GM19438 (cell line): Measurements from ENCODE around the gene FBXO7.

ENCODE experiments used
- ATAC-seq: cut with Tn5 transposase; IDR thresholded peaks from one replicate; pipeline ENCODE4 v1.9.1; 2021; ENCODE audit warnings: low read depth; ENCODE audit not compliant: unreplicated experiment

The FBXO7 gene

DNA sequence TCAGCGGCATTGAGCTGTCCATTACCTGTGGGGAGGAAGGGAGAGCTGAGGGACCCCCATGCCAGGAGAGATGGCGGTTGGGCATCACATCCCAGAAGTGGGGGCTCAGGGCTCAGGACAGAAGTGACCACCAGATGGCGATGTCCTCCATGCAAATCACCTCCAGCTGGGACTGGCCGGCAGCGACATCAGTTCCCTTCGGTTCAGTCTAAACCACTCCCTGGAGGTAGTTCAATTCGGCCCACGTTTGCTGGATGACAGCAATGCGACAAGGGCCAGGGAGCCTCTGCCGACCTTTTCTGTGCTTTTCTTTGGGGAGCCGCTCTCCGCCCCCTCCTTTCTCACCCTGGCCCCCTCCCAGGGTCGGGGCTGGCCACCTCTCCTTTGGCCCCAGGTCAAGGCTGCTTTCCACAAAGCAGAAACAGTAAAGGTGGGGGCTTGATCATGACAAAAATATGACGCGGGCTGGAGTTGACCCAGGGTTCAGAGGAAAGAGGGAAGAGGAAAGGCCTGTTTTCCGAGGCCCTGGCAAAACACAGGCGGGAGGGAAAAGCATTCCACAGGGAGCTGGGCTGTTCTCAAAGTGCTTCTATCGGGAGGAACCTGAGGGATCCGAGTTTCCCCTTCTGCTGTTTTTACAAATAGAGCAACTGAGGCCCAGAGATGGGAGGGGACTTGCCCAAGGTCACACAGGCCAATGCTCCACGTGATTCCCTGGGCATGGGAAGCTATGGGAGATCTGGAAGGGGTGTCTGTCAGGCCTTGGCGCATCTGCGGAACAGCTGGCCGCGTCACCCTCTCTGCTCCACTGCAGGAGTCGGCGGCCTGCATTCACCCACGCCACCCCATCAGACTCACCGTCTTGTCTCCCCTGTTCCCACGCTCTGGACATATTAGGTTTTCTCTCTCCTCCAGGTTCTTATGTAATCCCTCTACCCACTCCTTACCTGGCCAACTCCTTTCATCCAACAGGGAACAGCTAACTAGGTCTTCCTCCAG, 54.7 kb downstream of the FBXO7 start:
- ATAC-seq: no peak

DNA sequence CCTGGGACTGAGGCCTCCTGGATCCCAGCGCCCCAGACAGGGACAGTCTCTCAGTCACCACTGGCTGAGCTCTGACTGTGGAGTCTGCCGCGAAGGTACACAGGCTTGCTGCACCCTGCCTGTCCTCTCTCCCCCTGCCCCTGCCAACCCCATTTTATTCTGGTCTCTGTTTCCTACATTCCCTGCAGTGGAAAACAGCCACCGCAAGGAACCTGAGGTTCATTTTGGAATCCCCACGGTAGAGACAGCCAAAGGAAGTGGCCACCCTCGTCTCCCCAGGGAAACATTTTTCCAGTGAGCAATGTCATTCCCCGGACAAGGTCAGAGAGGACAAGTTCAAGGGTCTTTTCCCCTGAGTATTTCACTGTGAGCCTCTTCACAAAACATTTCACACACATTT, 56.6 kb downstream of the FBXO7 start:
- ATAC-seq: no peak

DNA sequence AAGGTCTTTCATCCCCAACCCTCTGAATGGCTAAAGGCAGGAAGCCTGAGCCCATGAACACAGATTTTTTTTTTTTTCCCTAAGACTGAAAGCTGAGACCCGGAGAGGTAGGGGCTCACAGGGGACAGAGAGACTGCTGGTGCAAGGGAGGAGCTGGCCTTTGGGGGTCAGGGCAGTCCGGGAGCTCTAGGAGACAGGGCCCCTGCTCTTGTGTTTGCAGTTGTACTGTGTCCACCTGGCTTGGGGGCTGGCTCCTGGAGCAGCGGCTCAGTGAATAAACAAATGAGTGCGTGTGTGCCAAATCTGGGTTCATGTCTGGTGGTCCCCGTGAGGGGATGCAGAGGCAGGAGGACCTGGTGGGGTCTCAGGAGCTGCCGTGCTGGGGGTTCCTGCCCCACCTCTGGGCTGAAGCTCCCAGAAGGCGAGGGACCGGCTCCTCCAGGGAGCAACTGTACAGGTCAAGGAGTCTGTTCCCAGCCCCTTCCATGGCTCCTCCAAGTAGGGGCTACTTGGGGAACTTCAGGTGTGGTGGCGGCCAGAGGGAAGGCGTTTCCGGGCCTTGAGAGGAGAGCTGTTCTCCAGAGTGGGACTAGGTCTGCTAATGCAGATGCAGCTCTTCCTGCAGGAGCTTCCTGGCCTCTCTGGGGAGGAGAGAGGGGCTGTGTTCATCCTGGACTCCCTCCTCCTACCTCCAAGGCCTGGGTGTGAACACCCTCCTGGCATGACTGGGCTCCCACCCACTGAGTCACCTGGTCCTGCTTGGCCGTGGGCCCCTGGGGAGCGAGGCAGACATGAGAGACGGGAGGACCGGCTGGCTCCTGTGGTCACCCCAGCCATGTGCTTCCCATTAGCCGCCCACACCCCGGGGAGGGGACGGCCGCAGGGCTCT, 57.6 kb downstream of the FBXO7 start:
- no peak for ATAC-seq

DNA sequence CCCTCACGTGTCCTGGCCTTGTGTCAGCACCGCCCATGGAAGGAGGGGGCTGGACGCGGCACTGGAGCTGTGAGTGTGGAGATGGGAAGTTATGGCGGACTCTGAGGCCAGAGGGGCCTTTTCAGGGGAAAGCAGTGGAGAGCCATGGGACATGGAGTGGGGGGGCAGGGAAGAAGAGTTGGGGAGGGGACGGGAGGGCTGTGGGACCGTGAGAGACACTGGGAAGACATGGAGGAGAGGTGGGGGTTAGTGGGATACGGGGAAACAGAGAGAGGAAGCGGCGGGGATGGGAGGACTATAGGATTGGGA, 58.2 kb downstream of the FBXO7 start:
- no peak for ATAC-seq

DNA sequence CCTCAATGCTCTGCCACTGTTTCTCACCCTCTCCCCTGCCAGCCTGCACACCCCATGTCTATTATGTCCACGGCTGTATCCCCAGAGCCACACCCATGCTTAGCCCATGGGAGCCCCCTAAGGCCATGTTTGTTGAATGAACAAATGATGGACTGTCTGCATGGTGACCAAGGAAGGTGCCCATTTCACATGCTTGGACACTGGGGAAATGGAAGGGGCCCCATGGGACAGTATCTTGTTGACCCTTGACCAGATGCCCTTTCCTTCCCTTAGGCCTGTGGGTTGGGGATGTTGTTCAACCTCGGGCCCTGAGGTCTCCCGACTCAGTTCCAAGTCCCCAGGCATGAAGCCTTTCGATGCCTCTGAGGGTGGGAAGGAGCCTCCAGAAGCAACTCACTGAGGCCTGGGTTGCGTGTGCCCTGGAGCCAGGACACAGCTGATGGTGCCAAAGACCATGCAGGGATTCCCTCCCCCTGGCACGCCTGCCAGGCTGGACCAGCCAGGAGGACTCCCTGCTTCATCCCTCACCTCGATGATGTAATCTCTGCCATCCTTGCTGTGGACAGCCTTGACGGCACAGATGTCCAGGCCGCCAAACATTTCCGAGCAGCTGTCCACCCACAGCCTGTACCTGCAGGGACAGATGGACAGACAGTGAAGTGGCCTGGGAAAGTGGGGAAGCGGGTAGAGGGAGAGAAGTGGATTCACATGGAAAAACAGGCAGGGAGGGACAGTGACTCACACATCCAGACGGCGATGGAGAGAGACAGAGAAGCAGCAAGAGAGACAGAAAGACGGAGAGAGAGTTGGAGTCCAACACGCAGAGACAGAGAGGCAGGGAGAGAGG, 58.9 kb downstream of the FBXO7 start:
- no peak for ATAC-seq

DNA sequence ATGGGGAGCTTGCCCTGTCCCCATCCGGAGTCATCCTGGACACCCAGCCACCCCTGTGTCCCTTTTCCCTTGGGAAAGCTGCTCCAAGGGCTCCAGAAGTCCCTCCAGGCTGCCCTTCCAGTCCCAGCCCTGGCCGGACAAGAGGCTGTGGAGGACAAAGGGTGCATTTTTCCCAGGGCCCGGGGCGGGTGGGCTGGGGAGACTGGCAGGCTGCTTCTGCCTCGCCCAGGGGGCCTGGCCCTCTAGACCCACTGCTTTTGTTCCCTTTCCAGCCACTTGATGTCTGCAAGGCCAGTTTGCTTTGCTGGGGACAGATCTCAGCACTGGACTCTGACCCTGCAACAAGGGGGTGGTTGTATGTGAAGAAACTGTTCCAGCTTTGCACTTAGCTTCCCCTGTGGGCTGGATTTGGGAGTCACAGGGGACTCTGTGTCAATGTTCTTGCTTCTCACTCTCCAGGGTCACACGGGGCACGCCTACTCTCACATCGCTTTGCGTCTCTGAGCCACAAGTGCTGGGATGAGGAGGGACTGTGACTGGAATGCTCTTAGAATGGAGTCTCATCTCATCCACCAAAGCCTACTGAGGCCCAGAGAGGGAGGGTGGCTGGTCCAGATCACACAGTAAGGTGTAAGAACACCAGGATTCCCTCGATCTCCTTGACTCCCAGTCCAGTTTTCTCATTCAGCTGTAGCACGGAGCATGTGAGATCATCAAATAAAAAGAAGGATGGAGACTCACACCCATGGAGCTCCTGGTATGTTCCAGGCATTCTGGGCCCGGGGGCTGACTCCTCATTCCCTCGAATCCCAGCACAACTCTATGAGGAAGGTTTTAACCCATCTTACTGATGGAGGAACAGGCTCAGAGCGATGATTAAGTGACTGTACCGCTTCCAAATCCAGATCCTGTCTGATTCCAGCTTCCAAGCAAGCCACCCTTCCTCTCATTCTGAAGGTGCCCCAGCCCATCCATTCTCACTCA, 59.9 kb downstream of the FBXO7 start:
- no peak for ATAC-seq

DNA sequence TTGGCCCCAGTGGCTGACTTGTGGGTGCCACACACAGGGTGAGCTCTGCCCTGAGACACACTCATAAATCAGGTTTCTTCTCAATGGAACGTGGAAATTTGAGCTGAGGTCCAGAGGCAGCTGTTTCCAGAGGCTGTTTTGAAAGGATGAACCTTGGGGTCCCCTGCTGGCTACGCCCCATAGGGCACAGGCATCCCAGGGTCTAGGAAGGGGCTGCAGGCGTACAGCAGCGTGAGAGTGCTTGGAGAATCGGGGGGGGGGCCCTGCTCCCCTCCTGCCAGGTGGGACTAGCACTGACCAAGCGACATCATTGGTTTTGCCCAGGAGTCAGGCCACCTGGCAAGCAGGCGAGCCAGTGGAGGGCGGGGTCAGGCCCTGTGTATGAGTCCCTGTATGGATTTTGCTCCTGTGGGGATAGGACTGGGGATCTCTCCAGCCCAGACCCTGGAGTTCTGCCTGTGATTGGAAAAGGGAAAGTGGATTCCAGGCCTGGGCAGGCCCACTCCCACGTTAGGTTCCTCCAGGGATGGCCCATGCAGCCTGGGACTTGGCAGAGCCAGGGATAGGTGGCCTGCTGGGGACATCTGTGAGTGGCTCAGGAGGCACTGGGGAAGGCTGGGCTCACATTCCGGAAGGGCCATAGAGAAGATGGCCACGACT, 61.0 kb downstream of the FBXO7 start:
- no peak for ATAC-seq

DNA sequence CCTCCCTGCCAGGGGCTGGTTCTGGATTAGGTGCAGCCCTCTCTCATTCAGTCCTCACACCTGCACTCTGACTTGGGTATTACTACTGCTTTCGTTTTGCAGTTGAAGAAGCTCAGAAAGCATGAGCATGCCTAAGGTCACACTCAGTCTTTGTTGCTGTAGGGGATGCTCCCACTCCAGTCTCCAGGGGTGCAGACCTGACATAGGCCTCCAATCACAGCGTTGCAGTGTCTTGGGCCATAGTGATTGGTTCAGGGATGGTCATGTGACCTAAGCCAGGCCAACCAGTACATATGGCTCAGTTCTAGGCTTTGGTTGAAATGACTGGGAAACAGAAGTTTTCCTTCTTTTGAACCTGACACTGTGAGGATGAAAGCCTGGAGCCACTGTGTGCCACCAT, 61.7 kb downstream of the FBXO7 start:
- ATAC-seq: no peak

DNA sequence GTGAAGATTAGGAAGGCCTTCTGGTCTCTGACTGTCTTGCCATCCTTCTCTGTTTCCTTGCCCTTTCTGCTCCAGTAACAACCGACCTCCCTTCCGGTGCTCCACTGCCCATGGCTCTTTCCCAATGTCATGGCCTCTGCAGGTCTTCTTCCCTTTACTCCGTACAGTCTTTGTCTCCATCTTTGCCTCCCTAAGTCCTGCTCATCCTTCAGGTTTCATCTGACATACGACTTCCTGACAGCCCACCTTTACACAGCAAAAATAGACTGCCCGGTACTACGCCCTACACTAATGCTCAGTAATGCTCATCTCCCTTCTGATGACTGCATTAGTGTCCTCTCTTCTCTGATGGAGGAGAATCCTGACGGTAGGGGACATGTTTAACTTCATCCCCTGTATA, 63.9 kb downstream of the FBXO7 start:
- no peak for ATAC-seq

DNA sequence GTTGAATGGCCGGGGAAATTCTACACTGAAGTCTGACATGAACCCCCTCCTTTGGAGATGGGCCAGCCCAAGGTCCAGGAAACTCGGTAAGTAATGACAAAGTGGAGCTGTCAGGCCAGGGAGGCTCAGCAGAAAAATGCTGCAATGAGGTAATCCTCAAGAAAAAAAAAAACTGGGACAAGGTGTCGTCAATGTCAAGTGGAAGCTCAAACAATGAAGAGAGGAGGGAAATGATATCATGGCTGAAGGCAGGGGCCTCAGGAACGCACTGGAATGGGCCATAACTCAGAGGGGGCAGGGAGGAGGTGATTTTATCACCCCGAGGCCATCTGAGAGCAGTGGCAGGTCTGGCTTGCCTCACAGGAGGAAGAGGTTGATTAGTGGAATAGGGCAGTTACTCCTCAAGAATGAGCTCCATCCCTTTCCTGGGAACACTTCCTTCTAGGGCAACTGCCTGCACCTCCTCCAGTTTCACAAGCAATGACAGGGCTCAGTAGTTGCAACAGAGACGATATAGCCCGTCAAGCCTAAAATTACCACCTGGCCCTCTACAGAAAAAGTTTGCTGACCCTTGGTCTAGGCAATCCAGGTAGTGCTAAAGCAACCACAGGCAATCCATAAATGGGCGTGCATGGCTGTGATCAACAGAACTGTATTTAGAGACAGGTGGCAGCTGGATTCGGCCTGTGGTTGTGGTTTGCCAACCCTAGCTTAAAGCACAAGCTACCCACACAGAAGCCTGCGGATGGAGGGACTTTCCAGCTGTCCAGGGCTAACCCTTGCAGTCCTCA, 65.2 kb downstream of the FBXO7 start:
- no peak for ATAC-seq

DNA sequence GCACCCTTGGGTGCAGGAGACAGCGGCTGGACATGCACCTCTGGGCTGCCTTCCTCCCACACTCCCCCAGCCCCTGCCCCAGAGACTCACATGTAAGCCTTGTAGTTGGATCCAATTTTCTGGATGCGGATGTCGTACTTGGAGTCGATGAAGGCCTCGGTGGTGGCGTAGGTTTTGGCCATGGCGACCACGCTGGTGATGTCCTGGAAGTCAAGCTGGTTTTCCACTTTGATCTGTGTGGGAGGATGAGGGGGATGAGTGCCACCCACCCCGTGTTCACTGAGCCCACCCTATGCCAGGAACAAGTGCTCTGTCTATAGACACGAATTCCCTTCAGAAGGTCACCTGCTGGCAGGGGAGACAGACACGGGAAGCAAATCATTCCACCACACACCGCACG, 66.9 kb downstream of the FBXO7 start:
- no peak for ATAC-seq

DNA sequence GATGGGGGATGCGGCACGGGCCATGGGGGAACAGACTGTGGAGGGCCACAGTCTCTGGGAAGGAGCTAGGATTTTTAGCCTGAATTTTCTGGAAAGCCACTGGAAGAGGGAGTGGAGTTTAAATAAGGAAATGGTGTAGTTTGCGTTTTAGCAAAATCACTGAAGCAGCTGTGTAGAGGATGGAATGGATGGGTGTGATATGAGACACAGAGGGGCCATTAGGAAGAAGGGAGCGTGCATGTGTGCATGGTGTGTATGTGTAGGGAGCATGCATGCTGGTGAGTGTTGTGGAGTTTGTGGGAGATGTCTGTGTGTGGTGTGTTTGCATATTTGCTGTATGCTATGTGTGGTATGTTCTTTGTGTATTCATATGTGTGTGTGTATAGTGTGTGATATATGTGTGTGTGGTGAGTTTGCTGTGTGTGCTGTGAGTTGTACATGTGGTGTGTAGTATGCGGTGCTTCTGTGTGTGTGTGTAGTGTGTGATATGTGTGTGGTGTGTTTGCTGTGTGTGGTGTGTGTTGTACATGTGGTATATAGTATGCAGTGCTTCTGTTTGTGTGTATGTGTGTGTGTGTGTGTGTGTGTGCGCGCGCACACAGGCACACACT, 67.6 kb downstream of the FBXO7 start:
- no peak for ATAC-seq

DNA sequence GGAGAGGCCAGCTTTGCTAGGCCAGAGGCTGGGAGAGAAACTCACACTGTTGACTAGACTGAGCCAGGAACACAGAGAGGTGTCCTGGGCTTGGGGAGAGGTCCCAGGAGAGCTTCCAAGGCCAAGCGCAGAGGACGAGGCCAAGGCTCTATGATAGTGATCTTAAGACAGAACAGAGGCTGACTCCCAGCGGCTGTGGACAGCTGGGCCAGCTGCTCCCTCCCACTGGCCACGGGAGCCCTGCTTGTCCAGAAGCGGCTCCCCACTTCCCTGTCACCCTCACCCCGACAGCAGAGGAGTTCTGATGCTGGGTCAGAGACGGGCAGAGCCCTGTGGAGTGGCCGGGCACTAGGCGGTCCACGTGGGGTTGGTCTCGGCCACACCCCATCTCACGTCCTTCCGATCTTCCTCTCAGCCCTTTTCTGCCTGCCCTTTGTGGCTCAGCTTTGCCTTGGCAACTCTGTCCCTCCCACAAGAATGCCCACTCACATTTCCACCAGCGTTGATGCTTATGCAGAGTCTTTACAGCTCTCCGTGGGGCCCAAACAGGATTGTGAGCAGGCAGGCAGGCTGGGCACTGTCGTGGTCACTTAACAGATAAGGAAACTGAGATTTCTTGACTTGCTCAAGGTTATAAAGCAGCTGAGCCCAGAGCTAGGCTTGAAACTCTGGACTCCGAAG, 68.2 kb downstream of the FBXO7 start:
- ATAC-seq: no peak

DNA sequence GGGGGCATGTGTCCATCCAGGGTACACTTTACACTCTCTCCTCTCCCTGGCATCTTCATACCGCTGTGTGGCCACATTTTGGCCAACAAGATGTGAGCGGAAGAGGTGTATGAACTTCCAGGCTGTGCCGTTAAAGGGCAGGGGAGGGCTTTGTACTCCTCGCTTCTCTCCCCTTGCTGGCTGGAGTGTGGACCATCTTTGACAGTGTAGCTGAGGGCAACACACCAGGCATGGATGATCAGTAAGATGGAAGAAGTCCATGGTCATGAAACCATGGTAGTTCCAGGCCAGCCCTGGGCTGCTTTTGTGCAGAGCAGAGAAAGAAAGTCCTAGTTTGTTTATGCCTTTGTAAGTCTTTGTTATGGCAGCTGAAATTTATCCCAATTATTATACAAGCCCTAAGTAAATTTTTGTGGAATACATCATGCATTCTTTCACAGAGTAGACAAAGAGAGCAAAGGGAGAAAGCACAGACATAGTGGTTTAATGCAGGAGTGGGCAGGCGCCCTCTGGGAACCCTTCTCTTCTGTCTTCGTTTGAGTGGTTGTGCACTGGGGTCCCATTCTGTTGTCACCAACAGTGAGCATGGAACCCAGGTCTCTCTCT, 70.4 kb downstream of the FBXO7 start:
- ATAC-seq: no peak

DNA sequence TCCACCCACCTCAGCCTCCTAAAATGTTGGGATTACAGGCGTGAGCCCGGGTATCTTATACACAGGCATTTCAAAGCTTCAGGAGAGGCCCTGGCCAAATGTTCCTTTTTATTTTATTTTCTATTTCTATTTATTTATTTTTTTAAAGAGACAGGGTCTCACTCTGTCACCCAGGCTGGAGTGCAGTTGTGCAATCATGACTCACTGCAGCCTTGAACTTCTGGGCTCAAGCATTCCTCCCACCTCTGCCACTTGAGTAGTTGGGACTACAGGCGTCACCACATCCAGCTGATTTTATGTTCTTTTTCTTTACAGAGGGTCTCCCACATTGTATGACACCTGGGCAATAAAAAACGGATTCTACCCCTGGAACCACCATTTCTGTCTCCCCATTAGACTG, 71.2 kb downstream of the FBXO7 start:
- ATAC-seq: no peak

DNA sequence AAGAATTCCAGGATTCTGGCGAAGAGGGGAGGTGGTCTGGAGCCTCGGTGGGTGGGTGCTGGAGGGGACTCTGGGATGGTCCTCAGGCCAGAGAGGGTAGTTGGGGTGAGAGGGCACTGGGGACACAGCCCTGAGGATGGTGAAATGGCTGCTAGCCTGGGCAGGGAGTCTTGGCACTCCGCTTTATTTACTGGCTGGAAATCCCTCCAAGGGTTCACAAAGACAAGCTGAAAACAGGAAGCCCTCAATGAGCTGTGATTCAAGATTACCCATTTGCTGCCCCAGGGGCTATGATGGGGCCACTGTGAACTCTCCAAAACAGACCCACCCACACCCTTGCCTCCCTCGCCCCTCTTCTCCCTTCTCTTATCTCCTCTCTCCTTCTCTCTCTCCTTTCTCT, 71.9 kb downstream of the FBXO7 start:
- no peak for ATAC-seq

DNA sequence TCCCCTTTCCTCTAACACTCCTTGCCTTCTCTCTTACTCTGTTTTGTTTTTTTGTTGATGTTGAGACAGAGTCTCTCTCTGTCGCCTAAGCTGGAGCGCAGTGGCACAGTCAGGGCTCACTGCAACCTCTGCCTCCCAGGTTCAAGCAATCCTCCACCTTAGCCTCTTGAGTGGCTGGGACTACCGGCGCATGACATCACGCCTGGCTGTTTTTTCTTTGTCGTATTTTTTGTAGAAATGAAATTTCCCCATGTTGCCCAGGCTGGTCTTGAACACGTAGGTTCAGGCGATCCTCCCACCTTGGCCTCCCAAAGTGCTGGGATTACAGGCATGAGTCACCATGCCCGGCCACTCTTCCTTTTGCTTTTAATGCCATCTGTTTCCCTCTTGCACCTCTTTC, 72.3 kb downstream of the FBXO7 start:
- no peak for ATAC-seq
